ENCODE measurements around the gene NRXN3.

Gene NRXN3

DNA sequence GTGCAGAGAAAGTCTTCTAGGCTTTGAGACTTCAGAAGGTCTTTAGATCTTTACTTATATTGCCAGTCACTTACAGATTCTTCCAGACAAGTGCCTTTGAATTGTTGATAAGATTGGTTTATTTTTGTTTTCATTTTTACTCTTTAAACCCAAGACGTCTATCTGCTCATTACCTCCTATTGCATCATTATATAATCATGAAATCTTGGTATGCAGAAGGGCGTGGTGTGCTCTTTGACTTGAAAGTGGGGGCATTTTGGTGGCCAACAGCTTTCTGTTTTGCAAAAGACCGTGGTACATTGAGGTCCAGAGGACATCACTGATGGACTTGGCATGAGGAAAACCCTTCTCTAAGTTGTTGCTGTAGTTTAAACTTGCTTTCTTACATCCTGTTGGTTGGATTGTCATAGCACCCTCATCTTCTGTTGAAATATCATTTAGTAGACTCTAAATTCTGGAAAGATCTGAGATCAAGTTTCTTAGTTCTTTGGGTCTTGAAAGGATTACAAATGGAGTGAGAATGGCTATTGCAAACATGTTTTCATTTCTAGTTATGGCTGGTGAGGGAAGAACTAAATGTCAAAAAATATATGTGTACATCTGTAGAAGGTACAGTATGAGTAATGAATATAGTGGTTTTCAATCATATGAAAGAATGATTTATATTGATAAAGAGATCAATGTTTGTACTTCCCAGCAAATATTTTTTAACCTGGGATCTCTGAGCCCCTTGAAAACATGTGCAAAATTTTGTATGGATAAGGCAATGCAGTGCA lies 441.8 kb downstream of the NRXN3 start:
- Mint-ChIP-seq H3K27ac (no peak overlapping the region), H3K4me3 (no peak overlapping the region), H3K36me3 (no peaks in the 10 kb centered on the region), H3K9me3 (no peaks in the 10 kb centered on the region), H3K4me1 (no peaks in the 10 kb centered on the region), H3K27me3 (peaks cover 4% of the 10 kb centered on the region)
- DNase-seq: no peak
- CTCF ChIA-PET: no interaction called here

- H3K27me3 Mint-ChIP-seq: peaks cover 4% of the 10 kb centered on the region
- no peaks in the 10 kb centered on the region for H3K36me3 Mint-ChIP-seq
- H3K9me3 Mint-ChIP-seq: no peaks in the 10 kb centered on the region
- CTCF ChIA-PET: no interaction called here
- H3K4me3 Mint-ChIP-seq: no peak overlapping the region
- DNase-seq: no peak
- H3K27ac Mint-ChIP-seq: no peak overlapping the region
- no peaks in the 10 kb centered on the region for H3K4me1 Mint-ChIP-seq
These were observed 442.5 kb downstream of the NRXN3 start for GRCh38 chr14:78612666-78613065.

DNA sequence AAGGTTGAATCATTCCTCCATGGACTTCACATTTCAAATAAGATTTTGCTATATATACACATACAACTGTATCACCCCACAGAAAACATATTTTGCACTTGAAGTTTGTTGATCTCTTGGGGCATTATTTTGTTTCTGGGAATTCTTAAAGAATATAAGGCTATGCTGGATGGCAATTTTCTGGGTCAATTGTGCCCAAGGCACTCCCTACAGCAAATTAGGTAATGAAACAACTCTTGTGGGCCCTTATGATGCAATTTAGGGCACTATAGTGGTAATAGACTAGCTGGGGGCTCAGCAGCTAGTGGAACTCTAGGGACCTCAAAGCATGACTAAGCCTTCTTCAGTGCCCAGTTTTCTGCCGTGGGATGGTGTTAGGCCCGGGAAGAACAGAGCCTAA lies 444.4 kb downstream of the NRXN3 start:
- no peak overlapping the region for H3K4me3 Mint-ChIP-seq
- no peaks in the 10 kb centered on the region for H3K36me3 Mint-ChIP-seq
- H3K4me1 Mint-ChIP-seq: no peaks in the 10 kb centered on the region
- H3K27ac Mint-ChIP-seq: no peak overlapping the region
- no peak for DNase-seq
- no peaks in the 10 kb centered on the region for H3K9me3 Mint-ChIP-seq
- H3K27me3 Mint-ChIP-seq: peaks cover 4% of the 10 kb centered on the region
- CTCF ChIA-PET: no interaction called here

- H3K27ac Mint-ChIP-seq: no peak overlapping the region
- H3K4me3 Mint-ChIP-seq: no peak overlapping the region
- no peaks in the 10 kb centered on the region for H3K27me3 Mint-ChIP-seq
- CTCF ChIA-PET: interaction anchor here (1.5 kb wide), 1 partner anchor 19 kb away, joined by 4 read pairs; no protein-coding TSS in a partner anchor
- DNase-seq: no peak
- H3K9me3 Mint-ChIP-seq: no peaks in the 10 kb centered on the region
- no peaks in the 10 kb centered on the region for H3K36me3 Mint-ChIP-seq
- H3K4me1 Mint-ChIP-seq: no peaks in the 10 kb centered on the region
These were observed 447.6 kb downstream of the NRXN3 start for GRCh38 chr14:78617735-78618134.

DNA sequence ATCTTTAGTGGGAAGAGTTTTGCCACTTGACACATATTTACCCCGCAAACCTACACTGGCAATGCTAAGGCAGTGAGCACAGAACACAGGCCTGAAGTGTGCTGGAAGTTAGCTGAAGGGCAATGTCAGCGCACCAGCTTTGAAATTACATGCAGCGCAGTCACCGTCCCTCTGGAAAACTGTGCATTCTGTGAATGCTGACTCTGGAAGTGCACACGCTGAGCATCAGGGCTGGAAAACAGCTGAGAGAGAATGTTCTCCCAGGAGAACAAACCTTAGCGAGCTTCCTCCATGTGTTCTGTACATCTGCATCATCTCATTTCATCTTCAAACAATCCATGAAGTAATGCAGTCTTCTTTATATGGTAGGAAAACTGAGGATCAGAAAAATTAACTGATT lies 448.2 kb downstream of the NRXN3 start:
- Mint-ChIP-seq H3K36me3 (no peaks in the 10 kb centered on the region), H3K27me3 (no peaks in the 10 kb centered on the region), H3K9me3 (no peaks in the 10 kb centered on the region), H3K4me1 (no peaks in the 10 kb centered on the region), H3K4me3 (no peak overlapping the region), H3K27ac (no peak overlapping the region)
- CTCF ChIA-PET: interaction anchor here (1.5 kb wide), 1 partner anchor 20 kb away, joined by 4 read pairs; no protein-coding TSS in a partner anchor
- DNase-seq: no peak

- Mint-ChIP-seq H3K36me3 (no peaks in the 10 kb centered on the region), H3K4me3 (no peak overlapping the region), H3K27me3 (no peaks in the 10 kb centered on the region), H3K9me3 (no peaks in the 10 kb centered on the region), H3K27ac (no peak overlapping the region), H3K4me1 (no peaks in the 10 kb centered on the region)
- CTCF ChIA-PET: no interaction called here
- DNase-seq: no peak
These were observed 456.9 kb downstream of the NRXN3 start for GRCh38 chr14:78627114-78627513.

DNA sequence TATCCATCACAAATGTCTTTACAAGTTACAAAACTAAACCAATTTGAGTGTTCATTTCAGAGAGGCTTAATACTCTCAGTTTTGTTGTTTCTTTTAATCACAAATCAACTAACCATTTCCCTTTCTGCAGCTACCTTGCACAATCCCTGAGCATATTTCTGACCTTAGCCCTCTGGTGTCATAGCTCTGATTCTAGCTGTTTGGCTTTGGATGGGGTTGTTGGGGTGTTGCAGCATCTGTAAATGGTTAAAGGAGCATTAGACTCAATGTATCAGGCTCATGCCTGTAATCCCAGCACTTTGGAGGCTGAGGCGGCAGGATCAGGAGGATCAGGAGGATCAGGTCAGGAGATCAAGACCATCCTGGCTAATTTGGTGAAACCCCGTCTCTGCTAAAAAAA lies 461.4 kb downstream of the NRXN3 start:
- no peak overlapping the region for H3K27ac Mint-ChIP-seq
- no peaks in the 10 kb centered on the region for H3K36me3 Mint-ChIP-seq
- no peaks in the 10 kb centered on the region for H3K4me1 Mint-ChIP-seq
- no peak for DNase-seq
- no peaks in the 10 kb centered on the region for H3K9me3 Mint-ChIP-seq
- H3K4me3 Mint-ChIP-seq: no peak overlapping the region
- no peaks in the 10 kb centered on the region for H3K27me3 Mint-ChIP-seq
- CTCF ChIA-PET: no interaction called here

- CTCF ChIA-PET: no interaction called here
- H3K27ac Mint-ChIP-seq: no peak overlapping the region
- no peaks in the 10 kb centered on the region for H3K9me3 Mint-ChIP-seq
- DNase-seq: no peak
- no peaks in the 10 kb centered on the region for H3K36me3 Mint-ChIP-seq
- no peaks in the 10 kb centered on the region for H3K27me3 Mint-ChIP-seq
- H3K4me3 Mint-ChIP-seq: no peak overlapping the region
- H3K4me1 Mint-ChIP-seq: no peaks in the 10 kb centered on the region
These were observed 463.6 kb downstream of the NRXN3 start for GRCh38 chr14:78633752-78634151.

DNA sequence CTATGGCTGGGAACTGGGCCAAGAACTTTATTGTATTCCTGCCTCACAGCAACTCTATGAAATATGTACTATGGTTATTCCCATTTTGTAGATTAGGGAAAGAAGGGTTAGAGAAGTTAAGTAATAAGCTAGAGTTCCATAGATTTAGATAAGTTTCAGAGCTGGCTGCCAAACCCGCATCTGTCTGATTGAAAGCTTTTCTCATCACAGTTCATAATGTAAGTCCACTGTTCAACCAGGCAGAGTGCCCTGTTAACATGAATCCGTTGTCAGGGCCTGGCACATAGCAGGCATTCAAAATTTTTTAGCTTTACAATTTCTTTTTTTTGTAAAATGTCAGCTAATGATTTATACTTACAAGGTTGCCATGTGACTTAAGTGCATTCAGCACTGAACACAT lies 467.3 kb downstream of the NRXN3 start:
- no peaks in the 10 kb centered on the region for H3K9me3 Mint-ChIP-seq
- CTCF ChIA-PET: no interaction called here
- no peaks in the 10 kb centered on the region for H3K4me1 Mint-ChIP-seq
- no peaks in the 10 kb centered on the region for H3K36me3 Mint-ChIP-seq
- no peak for DNase-seq
- no peak overlapping the region for H3K4me3 Mint-ChIP-seq
- no peak overlapping the region for H3K27ac Mint-ChIP-seq
- no peaks in the 10 kb centered on the region for H3K27me3 Mint-ChIP-seq

DNA sequence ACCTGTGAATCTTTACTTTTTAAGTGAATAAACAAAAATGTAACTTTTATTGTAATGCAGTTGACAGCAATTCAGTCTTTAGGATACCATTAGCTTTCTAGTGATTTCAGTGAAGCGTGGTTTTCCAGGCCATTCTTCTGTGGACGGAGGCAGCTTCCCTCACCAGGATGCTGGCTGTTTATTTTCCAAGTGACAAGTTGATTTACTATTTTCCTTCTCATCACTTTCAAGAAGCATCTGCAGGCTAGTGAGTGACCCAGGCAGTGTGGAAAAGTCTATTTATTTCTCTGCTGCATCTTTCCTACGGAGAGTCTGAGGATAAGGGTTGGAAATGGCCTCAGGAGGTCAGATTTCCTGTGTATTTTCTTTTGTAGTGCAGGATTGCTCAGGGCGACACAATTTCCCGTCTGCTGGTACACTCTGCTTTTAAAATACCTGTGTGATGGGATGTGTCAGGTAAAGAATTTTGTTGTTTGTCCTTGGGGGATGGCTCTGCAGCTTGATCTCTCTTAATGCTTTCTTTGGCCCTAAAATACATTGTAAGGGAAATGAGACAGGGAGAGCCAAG lies 467.8 kb downstream of the NRXN3 start:
- Mint-ChIP-seq H3K9me3 (no peaks in the 10 kb centered on the region), H3K27ac (no peak overlapping the region), H3K4me3 (no peak overlapping the region), H3K36me3 (no peaks in the 10 kb centered on the region), H3K27me3 (no peaks in the 10 kb centered on the region), H3K4me1 (no peaks in the 10 kb centered on the region)
- DNase-seq: no peak
- CTCF ChIA-PET: no interaction called here

GRCh38 chr14:78638926-78639325 lies 468.8 kb downstream of the NRXN3 start:
- Mint-ChIP-seq H3K4me1 (no peaks in the 10 kb centered on the region), H3K27me3 (no peaks in the 10 kb centered on the region), H3K27ac (no peak overlapping the region), H3K4me3 (no peak overlapping the region), H3K9me3 (no peaks in the 10 kb centered on the region), H3K36me3 (no peaks in the 10 kb centered on the region)
- CTCF ChIA-PET: no interaction called here
- no peak for DNase-seq

DNA sequence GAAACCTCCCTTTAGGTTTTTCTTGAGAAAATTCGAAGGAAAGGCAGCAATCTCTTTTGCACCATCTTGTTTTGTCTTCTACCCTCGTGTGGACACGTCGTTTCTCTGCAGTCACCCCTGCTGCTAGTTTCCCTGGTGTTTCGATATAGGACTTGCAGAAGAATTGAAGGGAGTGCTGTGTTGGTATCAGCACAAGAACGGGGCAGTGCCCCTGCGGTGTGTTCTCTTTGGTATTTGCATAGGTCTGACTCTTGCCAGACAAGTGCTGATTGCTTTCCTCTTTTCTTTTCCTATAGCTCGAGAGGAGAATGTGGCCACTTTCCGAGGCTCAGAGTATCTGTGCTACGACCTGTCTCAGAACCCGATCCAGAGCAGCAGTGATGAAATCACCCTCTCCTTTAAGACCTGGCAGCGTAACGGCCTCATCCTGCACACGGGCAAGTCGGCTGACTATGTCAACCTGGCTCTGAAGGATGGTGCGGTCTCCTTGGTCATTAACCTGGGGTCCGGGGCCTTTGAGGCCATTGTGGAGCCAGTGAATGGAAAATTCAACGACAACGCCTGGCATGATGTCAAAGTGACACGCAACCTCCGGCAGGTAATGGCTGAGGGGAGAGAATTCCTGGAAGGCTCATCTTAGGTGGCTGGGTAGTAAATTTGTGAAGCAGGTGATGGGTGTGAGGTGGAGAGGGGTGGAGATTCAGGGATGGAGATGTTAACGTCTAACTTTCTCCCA lies 474.8 kb downstream of the NRXN3 start:
- Mint-ChIP-seq H3K27ac (no peak overlapping the region), H3K36me3 (no peaks in the 10 kb centered on the region), H3K4me3 (no peak overlapping the region), H3K27me3 (peaks cover 4% of the 10 kb centered on the region), H3K9me3 (no peaks in the 10 kb centered on the region), H3K4me1 (no peaks in the 10 kb centered on the region)
- CTCF ChIA-PET: no interaction called here
- DNase-seq: no peak

GRCh38 chr14:78652727-78653126 lies 482.6 kb downstream of the NRXN3 start:
- H3K4me1 Mint-ChIP-seq: no peaks in the 10 kb centered on the region
- H3K4me3 Mint-ChIP-seq: no peak overlapping the region
- peaks cover 2% of the 10 kb centered on the region for H3K9me3 Mint-ChIP-seq
- no peaks in the 10 kb centered on the region for H3K27me3 Mint-ChIP-seq
- no peak for DNase-seq
- H3K27ac Mint-ChIP-seq: no peak overlapping the region
- CTCF ChIA-PET: no interaction called here
- no peaks in the 10 kb centered on the region for H3K36me3 Mint-ChIP-seq

GRCh38 chr14:78653173-78653572 lies 483.0 kb downstream of the NRXN3 start:
- no peak overlapping the region for H3K27ac Mint-ChIP-seq
- H3K27me3 Mint-ChIP-seq: no peaks in the 10 kb centered on the region
- no peak for DNase-seq
- no peaks in the 10 kb centered on the region for H3K36me3 Mint-ChIP-seq
- no peak overlapping the region for H3K4me3 Mint-ChIP-seq
- H3K9me3 Mint-ChIP-seq: peaks cover 2% of the 10 kb centered on the region
- CTCF ChIA-PET: no interaction called here
- H3K4me1 Mint-ChIP-seq: no peaks in the 10 kb centered on the region

DNA sequence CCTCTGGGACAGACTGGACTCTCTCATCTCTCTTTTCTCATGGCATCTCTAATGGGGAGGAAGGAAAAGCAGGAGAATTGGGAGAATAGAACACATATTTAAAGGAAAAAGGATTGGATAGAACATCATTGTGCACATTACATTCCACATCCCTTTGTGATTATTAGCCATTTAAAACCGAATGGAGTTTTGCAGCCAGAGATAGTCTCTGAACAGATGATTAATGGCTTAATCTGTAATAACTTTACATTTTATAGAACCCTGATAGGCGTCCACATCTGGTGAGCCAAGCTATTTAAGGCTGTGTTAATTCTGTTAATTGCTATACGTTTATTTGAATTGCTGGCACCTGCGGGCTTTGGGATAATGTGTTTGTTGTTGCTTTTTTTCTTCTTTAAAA lies 487.3 kb downstream of the NRXN3 start:
- Mint-ChIP-seq H3K4me1 (no peaks in the 10 kb centered on the region), H3K4me3 (no peak overlapping the region), H3K9me3 (peaks cover 2% of the 10 kb centered on the region), H3K27me3 (no peaks in the 10 kb centered on the region), H3K36me3 (no peaks in the 10 kb centered on the region), H3K27ac (no peak overlapping the region)
- no peak for DNase-seq
- CTCF ChIA-PET: no interaction called here
